RPMI8226 (cell line): ENCODE results near the gene RPTOR.

Experiments used
- DNase-seq: peaks from one replicate; pipeline ENCODE4 v3.0.0-alpha.2; 2015

RPTOR gene

DNA sequence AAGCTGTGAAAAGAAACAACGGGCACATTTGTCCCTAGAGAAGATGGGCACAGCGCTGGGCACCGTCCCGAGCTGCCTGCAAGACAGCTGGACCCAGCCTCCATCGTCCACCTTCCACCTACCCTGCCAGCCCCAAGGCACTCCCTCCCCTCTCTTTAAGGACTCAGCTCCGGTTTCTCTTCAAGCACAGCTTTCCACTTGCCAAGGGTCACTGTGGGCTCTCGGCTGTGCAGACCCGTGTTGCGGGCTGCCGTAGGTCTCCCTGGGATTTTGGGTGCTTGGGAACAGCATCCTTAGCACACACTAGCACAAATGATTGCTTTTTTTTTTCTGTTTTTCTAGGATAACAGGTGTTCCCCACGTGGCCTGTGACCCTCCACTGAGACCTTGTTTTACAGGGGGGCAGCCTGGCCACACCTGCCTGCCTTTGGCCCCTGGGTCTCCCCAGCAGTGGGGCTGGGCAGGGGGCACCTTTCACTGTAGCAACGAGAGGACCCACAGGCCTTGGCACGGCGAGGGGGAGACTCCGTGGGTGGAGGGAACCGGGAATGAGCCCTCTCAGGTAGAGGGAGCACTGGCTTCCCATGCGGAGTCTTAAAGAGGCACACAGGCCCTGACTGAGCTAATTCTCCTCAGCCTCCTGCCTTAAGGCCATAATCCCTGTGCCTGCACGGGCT, 448.4 kb downstream of the RPTOR start:
- no peak for DNase-seq

- no peak for DNase-seq
Observed at GRCh38 chr17:80995131-80995530, 450.5 kb downstream of the RPTOR start.

GRCh38 chr17:80996422-80997305, 452.0 kb downstream of the RPTOR start:
- no peak for DNase-seq

GRCh38 chr17:80997424-80998117, 452.9 kb downstream of the RPTOR start:
- DNase-seq, result no peak

DNA sequence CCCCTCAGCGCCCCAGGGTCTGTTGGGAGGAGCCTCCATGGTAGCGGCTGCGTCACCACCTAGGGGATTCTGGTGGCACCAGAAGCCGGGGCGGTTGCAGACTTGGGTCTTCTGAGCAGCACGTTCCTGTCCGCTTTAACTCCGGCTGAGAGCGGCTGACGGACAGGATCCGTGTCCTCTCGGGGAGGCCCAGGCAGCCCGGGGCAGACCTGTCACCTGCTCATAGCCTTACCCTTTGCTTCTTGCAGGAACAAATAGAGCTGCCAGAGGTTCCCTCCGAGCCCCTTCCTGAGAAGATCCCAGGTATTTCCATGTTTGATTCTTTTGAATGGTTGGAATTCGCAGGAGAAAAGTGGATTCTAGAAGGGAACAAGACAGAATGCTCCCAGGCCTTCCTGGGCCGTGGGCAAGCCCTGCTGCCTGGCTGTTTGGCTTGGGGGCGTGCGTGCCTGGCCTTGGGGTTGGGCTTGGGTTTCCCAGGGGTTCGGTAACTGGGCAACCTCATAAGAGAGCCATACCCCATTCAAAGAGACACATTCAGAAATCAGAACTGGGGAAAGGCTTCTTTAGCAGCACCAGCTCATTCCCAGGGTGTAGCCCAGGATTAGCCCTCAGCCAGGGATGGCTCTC, 453.6 kb downstream of the RPTOR start:
- DNase-seq, result no peak

- no peak for DNase-seq
Observed at GRCh38 chr17:80998748-80999535, 454.3 kb downstream of the RPTOR start.

- no peak for DNase-seq
Observed at GRCh38 chr17:80999536-81000333, 455.1 kb downstream of the RPTOR start.

DNA sequence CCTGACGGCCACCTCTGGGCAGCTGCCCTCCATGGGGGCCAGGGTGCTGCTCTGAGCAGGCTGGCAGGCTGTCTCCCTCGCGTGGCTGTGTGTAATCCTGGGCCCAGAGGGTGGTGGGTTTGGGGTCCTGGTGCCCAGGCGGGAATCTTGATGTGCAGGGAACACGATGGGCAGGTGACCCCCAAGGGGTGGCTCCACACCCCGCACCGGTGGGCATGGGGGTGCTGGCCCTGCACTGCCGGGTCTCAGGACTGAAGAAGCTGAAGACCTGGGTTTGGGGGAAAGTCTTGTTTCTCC, 455.6 kb downstream of the RPTOR start:
- DNase-seq, result no peak

GRCh38 chr17:81000631-81001357, 456.2 kb downstream of the RPTOR start:
- no peak for DNase-seq

- DNase-seq, result no peak
Observed at GRCh38 chr17:81002013-81002384, 457.4 kb downstream of the RPTOR start.

GRCh38 chr17:81002409-81003361, 458.0 kb downstream of the RPTOR start:
- peak; percentile 71 for DNase-seq

- no peak for DNase-seq
Observed at GRCh38 chr17:81003711-81004475, 459.3 kb downstream of the RPTOR start.

GRCh38 chr17:81006891-81007290, 462.3 kb downstream of the RPTOR start:
- DNase-seq, result no peak

DNA sequence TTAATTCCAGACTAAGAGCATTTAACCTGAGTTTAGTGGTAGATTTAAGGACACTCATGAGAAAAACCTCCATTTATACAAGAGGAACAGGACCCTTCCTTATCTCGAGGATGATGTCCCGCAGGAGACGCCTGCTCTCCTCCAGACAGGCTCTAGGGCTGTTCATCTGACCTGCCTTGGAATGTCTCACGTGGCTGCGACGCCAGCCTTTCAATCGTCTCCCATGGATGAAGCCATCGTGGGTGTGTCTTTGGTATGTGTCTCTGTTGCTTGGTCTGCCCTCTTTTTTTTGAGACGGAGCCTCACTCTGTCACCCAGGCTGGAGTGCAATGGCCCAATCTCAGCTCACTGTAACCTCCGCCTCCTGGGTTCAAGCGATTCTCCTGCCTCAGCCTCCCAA, 463.5 kb downstream of the RPTOR start:
- DNase-seq, result no peak

DNA sequence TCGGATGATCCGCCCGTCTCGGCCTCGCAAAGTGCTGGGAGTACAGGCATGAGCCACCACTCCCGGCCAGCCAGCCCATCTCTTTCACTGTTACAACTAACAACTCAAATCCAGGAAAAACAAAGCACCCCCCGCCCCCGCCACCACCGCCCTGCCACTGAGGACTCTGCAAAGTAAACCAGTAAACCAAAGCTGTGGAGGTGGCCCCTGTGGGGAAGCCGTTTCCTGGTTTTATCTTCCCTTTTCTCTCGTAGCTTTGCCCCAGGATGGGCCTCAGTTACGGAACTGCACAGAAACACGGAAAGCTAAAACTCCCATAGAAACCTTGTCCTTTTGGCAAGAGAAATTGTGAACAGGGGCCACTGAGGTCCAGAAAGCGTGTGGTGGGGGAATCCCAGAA, 464.5 kb downstream of the RPTOR start:
- DNase-seq, result no peak

- no peak for DNase-seq
Observed at GRCh38 chr17:81010935-81011334, 466.3 kb downstream of the RPTOR start.

DNA sequence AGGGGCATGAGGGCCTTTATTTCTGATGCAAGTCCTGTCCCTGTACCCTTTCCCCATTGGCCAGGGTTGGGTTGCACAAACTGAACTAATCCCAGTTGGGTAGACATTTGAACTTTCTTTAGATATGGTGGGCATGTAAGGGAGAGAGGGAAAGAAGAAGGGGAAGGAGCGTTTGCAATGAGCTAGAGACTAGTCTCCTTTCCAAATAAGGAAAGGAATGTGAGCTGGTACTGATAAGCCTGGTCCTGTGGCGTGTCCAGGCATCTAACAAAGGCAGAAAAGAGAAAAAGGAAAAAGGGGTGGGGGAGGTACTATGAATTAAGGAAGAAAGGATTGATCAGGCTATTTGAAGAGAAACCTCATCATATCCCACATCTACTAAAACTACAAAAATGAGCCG, 467.3 kb downstream of the RPTOR start:
- no peak for DNase-seq

DNA sequence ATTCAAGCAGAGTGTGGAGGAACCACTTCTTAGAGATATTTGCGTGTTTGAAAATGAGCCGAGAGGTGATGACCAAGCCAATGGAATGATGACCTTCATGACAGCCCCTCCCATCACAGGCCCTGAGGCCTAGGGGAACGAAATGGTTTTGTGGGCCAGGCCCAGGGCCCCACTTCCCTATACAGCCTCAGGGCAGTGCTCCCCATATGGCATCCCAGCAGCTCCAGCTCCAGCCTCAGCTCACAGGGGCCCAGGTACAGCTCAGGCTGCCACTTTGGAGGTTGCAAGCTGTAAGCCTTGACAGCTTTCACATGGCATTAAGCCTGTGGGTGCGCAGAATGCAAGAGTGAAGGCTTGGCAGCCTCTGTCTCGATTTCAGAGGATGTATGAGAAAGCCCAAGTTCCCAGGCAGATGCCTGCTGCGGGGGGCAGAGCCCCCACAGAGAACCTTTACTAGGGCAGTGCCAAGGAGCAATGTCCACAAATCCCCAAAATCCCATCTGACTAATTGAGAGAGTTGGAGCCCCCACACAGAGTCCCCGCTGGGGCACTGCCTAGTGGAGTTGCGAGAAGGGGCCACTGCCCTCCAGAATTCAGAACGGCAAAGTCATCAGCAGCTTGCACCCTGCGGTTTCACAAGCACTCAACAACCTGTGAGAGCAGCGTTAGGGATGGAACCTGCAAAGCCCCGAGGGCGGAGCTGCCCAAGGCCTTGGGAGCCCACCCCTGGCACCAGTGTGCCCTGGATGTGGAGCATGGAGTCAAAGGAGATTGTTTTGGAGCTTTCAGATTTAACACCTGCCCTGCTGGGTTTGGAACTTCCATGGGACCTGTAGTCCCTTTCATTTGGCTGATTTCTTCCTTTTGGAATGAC, 468.2 kb downstream of the RPTOR start:
- DNase-seq, result no peak
